B cell (primary cell): ENCODE data around the gene PXDC1.

Experiments
- CTCF ChIP-seq: fragments of 200-600 bp; IDR thresholded peaks from one replicate; pipeline ENCODE4 v1.8.0; 2022; ENCODE audit warnings: antibody characterized with exemption, mild to moderate bottlenecking
- EZH2 ChIP-seq: IDR thresholded peaks from 2 replicates; pipeline ENCODE4 v1.6.1; 2012; ENCODE audit warnings: borderline replicate concordance, low read depth, mild to moderate bottlenecking, moderate library complexity, low read length; ENCODE audit not compliant: insufficient read depth, poor library complexity, severe bottlenecking

GRCh38 chr6:3744211-3744900, 7.2 kb downstream of the PXDC1 start:
- TF ChIP-seq CTCF (no peak), EZH2 (no peak)
